NCI-H82 (cell line): ENCODE measurements around the gene RUNX3.

Source experiments
- DNase-seq: peaks from one replicate; lab custom pipeline; 2025; lab: John Stamatoyannopoulos, UW

The RUNX3 gene

DNA sequence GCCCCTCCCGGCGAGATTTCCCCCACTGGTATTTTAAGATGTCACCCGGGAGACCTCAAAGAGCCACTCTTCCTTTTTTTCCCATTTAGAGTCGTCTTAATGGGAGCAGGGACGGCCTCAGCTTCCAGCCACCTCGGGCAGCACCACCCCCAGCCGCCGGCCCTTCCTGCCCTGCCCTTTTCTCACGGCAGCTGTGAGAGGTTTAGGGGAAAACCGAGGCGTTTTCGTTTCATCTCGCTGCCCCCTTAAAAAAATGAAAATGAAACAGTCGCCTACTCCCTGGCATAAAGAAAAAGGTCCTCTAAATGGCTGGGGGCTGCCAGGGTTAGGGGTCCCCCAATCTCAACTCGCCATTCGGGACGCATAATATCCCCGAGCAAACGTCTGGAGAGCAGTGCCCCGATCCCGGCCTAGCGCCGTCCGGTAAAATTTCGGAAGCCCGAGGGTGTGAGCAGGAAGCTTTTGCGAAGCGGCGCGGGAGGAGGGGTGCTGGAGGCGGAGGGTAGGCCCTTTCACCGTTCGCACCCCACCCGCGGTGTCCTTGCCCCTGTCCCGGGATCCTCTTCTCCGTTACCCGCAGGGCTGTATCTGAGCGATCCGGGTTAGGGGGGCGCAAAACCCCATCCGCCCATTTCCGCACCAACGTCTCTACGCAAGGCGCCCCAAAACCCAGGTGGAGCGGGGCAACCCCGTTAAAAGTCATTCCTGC lies 1.2 kb downstream of the RUNX3 start:
- peak; percentile 33 for DNase-seq

DNA sequence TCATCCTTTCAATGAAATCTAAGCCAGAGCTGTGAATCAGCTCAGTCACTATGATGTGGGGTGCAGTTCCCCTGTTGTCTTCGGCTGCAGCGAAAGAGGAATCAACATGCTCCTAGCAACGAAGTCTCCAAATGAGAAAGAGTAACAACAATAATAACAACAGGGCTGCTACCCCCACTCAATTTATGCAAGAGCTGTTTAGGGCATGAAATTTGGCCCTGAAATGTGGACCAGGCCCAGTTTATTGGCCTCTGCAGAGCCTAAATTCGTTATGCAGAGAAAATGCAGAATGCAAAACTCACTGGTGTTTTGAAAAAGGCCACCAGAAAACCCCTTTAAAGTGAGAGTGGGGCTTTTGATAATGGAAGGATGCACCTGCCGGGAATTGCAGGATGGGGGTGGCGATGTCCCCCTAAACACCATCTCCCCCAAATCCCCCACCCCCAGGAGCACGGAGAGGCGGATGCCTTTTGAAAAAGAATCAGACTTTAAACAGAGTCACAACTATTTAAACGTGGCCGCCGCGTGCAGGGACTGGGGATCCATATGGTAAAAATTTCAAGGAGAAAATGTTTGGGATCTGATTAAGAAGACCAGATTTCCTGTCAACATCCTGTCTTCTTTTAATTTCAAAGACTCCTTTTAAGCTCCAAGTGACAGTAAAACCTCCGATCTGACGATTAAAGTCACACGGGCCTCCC lies 1.9 kb downstream of the RUNX3 start:
- DNase-seq: peak; percentile 21

DNA sequence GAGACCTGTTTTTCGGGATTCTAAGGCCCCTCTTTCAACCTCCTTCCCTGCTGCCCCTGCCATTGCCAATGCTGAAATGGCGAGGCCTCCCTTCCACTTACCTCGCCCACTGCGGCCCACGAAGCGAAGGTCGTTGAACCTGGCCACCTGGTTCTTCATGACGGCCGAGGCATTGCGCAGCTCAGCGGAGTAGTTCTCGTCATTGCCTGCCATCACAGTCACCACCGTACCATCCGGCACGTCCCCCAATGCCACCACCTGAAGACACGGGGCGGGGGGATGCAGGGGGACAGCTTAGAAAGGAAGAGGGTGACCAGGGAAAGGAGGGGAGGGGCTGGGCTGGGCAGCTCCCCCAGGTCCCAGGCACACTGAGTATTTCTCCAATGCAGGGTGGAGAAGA lies 2.6 kb downstream of the RUNX3 start:
- no peak for DNase-seq

DNA sequence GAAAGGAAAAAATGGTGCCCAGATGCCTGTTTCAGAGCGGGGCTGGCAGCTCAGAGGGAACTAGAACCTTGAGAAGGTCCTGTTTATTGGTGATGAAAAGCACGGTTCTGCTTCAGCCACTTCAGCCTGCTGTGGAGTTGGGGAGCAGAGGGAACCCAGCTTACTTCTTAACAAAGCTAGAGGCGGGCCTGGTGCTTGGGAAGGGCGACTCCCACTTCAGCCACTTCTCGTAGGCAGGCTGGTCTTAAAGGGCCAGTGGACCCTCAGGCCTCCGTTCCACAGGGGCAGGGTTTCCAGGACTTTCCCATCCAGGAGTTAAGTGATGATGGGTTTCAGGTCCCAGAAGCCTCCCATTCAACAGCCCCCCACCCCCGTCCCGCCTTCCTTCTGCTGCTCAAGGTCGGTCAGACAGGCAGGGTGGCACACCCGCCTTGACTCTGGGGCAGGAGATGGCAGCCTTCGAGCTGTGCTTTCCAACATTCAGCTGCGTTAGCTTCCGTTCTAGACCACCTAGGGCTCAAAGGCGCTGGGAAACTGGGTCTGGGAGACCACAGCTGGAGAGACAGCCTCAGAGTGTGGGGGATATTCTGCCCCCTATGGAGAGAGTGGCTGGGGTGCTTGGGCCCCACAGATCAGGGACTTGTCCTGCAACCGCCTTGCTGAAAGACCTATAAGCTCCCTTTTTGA lies 3.4 kb downstream of the RUNX3 start:
- no peak for DNase-seq

DNA sequence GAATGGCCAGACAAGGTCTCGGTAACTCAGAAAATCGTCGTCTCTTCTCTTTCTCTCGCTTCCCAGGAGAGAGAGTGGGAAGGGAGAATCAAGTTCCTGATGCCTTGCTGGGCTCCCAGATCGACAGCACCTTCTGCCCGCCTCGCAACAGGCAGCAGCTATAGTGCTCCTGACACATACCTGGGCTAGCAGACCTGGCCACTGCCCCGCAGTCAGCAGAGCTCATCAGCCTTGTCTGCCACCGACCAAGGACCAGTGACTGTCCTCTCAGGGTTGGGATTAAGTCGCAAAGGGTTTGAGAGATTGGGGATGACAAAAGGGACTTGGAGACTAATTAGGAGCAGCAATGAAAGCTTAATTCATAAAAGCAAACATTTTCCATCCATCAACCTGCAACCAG lies 4.1 kb downstream of the RUNX3 start:
- DNase-seq: no peak

DNA sequence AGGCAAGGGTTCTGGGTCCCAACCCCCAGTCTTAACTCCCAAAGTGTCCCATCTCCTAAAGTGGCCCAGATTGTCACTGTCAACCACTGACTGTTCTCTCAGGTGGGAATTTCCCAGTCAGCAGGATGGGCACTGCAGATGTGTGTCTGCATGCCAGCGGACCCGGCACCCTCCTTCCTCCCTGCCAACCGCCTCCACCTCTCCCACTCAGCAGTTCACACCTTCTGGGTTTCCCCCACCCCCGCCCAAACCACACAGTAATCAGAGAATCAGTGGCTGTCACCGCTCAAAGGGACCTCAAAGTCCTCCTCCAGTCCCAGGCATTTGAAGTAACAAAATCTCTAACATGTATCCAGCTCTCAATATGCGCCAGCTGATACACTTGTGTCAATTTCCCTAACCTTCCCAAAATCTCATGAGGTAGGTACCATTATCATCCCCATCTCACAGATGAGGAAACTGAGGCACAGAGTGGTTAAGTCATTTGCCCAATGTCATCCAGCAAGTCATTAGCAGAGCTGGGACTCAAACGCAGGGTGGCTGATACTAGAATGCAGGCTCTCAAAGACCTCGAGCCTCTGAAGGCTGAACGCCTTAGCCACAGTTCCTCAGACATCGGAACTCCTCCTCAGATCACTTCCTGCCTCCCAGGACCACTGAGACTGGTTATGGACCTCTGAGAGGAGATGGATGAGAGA lies 4.8 kb downstream of the RUNX3 start:
- no peak for DNase-seq

DNA sequence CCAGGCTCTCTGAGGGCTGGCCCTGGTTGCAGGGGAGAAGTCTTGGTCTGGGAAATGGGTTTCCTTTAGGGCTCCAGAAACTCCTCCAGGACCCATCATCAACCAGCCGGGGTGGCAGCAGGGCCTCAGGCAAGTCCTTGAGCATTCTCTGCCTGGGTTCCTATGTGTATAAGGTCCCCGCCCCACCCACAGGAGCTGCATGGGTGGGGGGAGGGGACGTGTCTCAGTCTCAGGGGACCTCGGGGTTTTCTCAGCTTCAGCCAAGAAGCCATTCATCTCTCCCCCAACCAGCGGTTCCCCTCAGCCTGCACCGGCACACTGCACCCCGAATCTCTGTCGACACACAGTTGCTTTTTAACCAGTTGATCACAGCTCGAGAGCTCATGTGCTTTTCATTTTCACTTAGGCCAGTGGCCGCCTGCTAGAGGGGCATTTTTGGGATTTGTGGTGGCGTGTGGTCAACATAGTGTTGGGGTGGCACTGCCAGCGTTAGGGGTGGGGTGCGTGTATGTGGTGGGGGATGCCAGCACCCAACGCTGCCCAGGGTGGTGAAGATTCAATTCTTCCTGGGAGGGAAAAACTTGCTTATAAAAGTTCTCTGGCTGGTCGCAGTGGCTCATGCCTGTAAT lies 6.5 kb downstream of the RUNX3 start:
- no peak for DNase-seq

DNA sequence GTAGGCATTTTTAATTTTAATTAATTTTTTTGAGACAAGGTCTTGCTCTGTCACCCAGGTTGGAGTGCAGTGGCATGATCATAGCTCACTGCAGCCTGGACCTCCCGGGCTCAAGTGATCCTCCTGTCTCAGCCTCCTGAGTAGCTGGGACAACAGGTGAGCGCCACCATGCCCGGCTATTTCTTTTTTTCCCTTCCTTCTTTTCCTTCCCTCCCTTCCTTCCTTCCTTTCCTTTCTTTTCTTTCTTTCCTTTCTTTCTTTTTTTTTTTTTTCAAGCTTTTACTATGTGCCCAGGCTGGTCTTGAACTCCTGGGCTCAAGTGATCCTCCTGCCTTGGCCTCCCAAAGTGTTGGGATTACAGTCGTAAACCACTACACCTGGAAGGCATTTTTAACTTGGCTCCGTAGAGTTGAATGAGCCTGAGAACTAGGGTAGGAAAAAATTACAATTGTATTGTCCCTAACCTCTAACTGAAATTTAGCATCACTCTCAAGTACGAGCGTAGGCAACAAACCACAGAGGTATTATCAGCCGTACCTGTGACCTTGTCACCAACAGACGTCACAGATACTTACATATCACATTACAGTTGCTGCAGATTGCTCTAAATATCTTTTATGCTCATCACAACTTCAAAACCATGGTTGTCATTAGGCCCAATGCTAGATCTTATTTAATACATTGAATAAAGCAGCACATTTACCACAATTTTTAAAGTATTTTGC lies 8.0 kb downstream of the RUNX3 start:
- DNase-seq: no peak

DNA sequence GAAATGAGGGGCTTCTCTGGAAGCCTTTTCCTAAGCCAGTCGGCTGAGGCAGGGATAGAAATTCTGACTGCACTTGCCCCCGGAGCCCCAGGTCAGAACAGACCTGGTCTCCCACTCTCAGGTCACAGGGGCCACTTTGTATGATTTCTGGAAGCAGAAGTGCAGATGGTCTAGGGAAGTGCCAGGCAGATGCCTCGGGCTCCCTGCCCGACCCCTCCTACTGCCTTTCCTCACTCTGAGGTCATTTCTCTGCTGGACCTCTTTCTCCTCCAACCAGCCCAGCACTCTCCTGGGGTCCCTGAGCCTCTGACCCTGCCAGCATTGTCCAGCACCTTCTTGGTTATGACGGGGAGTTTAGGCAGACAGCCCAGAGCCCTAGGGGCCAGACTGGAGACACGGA lies 8.7 kb downstream of the RUNX3 start:
- DNase-seq: no peak

DNA sequence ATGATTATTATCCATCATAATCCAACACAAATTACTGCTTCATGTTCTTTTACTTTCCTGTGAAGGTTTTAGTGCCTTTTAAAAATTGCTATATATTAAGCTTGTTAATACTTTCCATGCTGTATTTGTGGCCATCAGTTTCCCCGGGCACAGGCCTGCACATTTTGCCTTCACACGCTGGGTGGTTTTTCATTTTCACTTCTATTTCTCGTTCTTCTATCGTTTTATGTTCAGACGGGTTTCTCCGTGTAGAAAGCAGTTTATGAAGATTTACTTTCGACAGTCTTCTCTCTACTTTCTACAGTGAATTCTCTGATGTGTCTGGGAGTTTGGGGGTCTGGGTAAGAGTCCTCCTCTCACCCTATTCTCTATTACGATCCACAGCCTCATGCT lies 9.5 kb downstream of the RUNX3 start:
- DNase-seq: no peak

DNA sequence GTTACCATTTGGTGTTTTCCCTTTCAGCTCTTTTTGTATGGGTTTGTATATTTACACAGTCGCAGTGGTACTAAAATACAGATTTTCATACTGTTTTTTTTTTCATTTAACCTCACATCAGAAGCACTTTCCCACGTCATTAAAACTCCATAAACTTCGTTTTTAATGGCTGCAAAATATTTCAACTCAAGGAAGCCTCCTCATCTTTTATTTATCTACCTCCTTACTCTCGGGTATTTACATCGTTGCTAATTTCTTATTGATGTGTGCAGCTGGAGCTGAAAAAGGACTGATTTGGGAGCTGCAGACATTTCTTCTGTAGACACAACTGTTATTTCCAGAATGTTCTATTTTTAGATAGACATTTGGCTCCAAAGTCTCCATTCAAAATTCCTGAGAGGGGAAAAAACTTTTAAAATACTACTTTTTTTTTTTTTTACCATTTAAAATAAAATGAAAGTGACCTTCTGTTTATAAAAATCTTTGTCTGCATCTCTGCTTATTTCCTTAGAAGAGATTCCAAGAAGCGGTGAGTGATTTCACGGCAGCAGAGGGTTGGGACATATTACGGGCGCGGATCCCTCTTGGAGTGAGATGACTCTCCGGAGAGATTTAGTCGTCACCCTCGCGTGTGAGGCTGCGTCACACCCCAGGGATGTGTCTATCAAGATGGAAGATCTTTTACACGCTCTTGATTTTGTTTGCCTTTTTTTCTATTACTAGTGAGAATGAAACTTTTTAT lies 10.1 kb downstream of the RUNX3 start:
- peak; percentile 11 for DNase-seq

DNA sequence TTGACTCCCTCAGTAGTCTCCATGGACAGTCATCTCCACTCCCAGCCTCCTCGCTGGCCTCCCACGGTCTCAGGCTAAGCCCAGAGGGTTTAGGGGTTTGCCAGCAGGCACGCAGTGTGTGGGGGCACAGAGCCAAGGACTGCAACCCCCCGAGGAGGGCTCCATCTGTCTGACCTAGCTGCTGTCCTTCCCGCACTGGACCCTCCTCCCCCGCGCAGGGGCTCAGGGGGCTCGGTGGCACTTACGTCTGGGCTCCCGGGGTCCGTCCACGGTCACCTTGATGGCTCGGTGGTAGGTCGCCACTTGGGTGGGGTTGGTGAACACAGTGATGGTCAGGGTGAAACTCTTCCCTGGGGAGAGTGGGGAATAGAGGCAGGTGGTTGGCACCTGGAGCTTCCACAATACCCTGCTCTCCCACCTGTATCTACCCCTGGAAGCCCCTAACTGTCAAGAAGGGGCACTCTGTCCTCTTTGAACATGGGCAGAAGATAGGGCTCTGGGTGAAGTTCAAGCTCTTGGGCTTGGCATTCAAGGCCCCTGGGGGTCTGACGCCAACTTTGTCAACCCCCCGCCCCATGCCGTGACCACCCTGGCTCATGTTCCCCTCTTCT lies 11.0 kb downstream of the RUNX3 start:
- no peak for DNase-seq

DNA sequence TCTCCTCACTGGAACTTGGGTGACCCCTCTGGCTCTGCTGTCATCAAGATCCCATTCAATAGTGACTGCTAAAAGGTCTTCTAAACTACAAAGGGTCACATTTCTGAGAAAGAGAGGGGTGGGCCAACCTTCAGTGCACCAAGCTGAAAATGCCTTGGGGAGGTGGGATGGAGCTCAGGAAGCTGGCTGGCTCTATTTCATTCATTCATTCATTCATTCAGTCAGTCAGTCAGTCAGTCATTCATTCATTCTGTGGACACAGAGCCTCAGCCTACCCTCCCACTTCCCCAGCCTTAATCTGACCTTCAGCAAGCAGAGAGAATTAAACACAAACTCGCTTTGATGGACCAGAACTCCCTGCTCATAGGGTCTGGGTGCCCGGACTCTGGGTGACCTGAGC lies 11.7 kb downstream of the RUNX3 start:
- no peak for DNase-seq

DNA sequence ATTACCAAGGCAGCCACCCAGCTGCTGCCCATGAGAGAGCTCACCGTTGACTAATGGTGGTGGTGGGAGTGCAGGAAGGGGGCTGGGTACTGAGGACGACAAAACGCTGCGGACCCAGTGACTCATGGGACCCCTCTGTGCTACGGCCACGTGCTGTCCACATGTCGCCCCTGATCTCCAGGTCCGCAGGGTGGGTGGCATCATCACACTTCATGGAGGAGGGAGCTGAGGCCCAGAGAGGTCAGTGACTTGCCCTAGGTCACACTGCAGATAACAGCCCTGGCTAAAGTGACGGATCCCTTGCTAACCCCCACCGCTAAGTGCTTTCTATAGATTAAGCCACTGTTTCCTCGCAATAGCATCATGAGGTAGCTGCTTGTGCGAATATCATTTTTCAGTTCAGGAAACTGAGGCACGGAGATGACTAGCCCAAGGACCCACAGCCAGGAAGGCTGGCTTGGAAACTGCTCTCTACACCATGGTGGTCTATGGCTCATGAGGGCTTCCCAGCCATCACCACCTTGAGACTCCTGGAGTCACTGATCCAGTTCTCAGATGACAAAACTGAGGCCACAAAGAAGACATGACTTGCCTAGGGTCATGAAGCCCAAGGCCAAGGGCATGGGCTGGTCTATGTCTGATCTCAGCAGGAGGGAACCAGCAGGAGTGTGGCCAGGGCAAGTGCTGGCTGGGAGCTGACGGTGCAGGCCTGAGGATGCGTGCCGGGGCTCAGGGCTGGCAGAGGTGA lies 12.6 kb downstream of the RUNX3 start:
- DNase-seq: no peak

DNA sequence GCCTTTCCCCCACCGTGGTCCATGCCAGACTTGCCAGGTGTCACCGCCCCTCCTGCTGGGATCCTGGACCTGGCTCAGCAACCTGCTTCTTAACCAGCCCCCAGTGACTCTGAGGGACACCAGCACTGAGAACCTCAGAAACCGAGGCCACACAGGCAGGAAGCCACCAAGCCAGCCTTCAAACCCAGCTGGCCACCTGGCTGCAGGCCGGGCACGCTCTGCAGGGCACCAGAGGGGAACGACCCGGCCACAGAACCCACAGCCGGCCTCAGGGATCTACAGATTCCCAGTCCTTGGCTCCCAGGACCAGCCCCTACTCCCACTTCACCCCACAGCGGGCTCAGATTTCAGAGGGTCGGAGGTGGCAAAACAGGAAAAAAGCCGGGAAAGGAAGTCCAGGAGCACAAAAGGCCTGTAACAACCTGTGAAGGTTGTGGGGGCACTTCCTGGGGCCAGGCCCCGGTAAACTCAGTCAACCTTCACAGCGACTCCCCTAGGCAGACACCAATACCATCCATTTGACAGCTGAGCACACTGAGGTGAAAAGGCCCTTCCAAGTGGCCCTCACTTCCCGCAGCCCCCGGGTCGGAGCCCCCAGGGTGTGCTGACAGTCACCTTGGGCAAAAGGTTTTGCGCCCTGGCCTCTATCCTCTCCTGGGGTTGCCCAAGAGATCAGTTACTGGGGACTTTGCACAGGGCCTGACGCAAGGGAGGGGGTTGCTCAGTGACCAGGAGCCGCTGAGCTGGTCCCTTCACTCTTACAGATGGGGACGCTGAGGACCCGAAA lies 14.1 kb downstream of the RUNX3 start:
- DNase-seq: no peak

DNA sequence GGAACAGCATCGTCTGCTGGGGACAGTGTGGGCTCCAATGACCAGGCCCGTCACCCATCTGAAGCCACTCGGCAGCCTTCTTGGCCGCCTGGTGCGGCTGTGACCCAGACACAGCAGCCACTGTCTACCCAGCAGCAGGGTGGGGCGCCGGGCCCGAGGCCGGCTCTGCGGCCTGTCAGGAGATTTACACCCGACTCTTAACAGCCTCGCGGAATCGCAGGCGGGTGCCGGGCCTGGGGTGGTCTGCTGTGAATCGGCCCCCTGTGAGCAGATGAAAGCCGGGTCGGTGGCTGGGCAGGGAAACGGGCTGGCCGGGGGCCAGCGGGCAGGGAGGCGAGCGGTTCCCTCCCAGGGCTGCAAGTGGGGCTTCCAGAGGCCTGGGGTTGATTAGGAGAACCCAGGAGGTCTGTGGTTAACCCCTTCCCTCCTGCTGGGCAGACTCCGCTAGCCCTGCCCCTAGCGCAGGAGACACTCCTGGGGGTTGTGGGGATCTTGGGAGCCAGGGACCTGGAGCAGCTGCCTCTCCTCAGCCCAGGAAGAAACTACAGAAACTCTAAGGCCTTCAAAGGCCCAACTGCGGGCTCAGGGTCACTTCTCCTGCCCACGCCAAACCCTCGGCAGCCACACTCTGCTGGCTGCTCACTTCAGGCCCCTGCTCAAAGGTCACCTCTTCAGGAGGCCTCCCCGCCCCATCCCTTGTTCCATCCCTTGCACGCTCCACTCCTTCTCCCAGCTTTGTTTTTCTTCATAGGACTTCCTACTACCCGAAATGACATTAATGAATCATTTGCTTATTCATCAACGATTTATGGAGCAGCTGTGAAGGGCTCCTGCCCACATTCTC lies 15.6 kb downstream of the RUNX3 start:
- no peak for DNase-seq

DNA sequence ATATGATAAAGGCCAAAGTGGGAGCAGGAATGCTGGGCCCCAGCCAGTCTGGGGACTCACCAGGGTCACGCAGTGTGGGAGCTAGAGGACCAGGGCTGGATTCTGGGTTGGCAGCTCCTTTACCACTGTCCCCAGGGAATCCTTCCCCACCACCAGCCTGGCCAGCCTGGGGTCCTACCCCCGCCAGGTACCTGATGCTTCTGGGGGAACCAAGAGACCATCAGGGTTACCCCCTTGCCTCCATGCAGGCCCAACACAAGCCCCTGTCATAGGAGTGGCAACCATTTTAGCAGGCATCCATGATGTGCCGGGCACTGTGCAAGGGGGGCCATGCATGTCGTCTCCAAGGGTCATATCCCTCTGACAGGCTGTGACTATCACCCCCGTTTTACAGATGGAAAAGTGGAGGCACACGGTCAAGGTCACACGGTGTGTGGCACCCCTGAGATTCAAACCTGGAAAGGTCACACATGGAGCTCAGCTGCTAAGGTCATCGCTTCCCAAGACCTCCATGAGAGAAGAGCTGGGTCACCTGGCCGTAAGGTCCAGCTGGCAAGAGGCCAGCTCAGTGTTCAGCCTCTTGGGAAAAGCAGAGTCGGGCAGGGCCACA lies 16.4 kb downstream of the RUNX3 start:
- no peak for DNase-seq

DNA sequence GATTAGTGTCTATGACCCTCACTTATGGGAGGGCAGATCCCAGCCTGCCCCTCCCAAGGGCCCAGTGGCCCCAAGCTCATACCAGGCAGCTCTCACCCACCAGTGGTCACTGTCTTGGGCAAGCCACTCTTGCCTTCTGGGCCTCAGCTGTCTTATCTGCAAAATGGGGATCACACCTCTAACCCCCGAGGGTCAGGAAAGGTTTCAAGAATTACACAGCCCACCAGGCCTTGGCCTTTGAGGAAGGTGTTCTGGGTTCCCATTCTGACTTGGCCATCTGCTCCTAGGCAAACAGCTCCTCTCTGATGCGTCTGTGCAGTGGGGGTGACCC lies 16.8 kb downstream of the RUNX3 start:
- DNase-seq: no peak
